ENCODE data around the gene IL11.

GRCh38 chr19:55368701-55369563 is 1.3 kb downstream of the IL11 start:
- TF ChIP-seq POLR2A (IDR thresholded peaks at IDR 0.05) (no peak), CTCF (IDR thresholded peaks at IDR 0.05) (no peak), EP300 (IDR thresholded peaks at IDR 0.05; ENCODE audit: low read depth) (no peak)

Measured in transverse colon (tissue), 3 donors.